CD4-positive, alpha-beta T cell treated with Interleukin-12 subunit alpha and Interleukin-12 subunit beta, for 1 hour (primary cell): ENCODE results near the gene CDC73.

Source experiments
- DNase-seq: peaks from one replicate; pipeline ENCODE4 v3.0.0-alpha.2; 2020

CDC73 gene

GRCh38 chr1:193303849-193304248 is 182.0 kb downstream of the CDC73 start:
- no peak for DNase-seq
